K562 (cell line): Measurements from ENCODE around the gene LAPTM5. TPM values are rescaled to one million over a fixed set of nuclear protein-coding genes. Genes with fewer than 3 reads are reported as not detected.
A peak's percentile ranks its signal among the peaks of the same experiment; 100 is the strongest.

Source experiments
- ARID1B ChIP-seq: fragments of 450-650 bp; IDR thresholded peaks from 2 replicates; pipeline ENCODE4 v1.6.1; 2016; ENCODE audit warnings: antibody characterized with exemption, mild to moderate bottlenecking, inconsistent platforms
- CC2D1A ChIP-seq: fragments of 450-650 bp; IDR thresholded peaks from 2 replicates; pipeline ENCODE4 v1.6.1; 2017; ENCODE audit warnings: mild to moderate bottlenecking
- CHD4 ChIP-seq: fragments of 200-600 bp; sonication (generic); IDR thresholded peaks from 3 replicates; pipeline ENCODE4 v1.6.1; 2012; ENCODE audit warnings: low read depth, mild to moderate bottlenecking, mixed read lengths, low read length, inconsistent platforms; ENCODE audit not compliant: insufficient read depth, insufficient replicate concordance, poor library complexity, severe bottlenecking
- FOS ChIP-seq: IDR thresholded peaks from 3 replicates; pipeline ENCODE4 v1.6.1; 2011; ENCODE audit not compliant: insufficient read length; ENCODE audit errors: extremely low read depth
- HDAC6 ChIP-seq: IDR thresholded peaks from 2 replicates; pipeline ENCODE4 v1.6.1; 2012; ENCODE audit warnings: low read depth, mild to moderate bottlenecking, control low read depth, inconsistent platforms, low read length, moderate library complexity
- KLF6 ChIP-seq: fragments of 250-450 bp; sonication (Bioruptor Pico); IDR thresholded peaks from 2 replicates; pipeline ENCODE4 v1.4.0; 2020; ENCODE audit warnings: mild to moderate bottlenecking, moderate library complexity, borderline replicate concordance
- polyA plus RNA-seq, 8 experiments: library from polyadenylated mRNA; depleted of rRNA in 4 of 8; stranded (reverse) in 5 of 8; unstranded in 3 of 8; fragments of >200 nt; fragmentation: Nextera tagmentation in 2 of 8; fragmentation: Illumina TruSeq in 1 of 8; extraction: Ambion mirVana in 2 of 8; extraction: Trizol in 1 of 8; gene quantifications; 2 replicates each; pipeline versions ENCODE4 v1.2.1 to v1.2.3, GENCODE V29; 2011 to 2014; ENCODE audit warnings: inconsistent platforms in 1 of 8, missing spikeins in 1 of 8
- total RNA-seq, 7 experiments: library from RNA; depleted of rRNA in 6 of 7; stranded (reverse); fragments of >200 nt in 6 of 7; fragmentation: Illumina TruSeq in 2 of 7; extraction: Trizol in 2 of 7; gene quantifications; 2 replicates each; pipeline versions ENCODE4 v1.2.1 to v1.2.3, GENCODE V29; 2011 to 2021; ENCODE audit warnings: low replicate concordance in 1 of 7
- TF ChIP-seq, protein P1 (sequence below), 2 experiments: fragments of 450-650 bp; IDR thresholded peaks; 2 replicates each; pipeline ENCODE4 v1.6.1; 2018; ENCODE audit warnings: mild to moderate bottlenecking in 2 of 2, low read depth in 1 of 2; ENCODE audit not compliant: partially characterized antibody in 2 of 2
- TF ChIP-seq, protein P2 (sequence below): fragments of 450-650 bp; IDR thresholded peaks from one replicate; pipeline ENCODE4 v1.6.1; 2018; ENCODE audit warnings: mild to moderate bottlenecking, moderate library complexity; ENCODE audit not compliant: partially characterized antibody
- TF ChIP-seq, protein P3 (sequence below): fragments of 200-400 bp; formaldehyde crosslinking; IDR thresholded peaks from 2 replicates; pipeline ENCODE4 v1.6.1; 2017; ENCODE audit warnings: mild to moderate bottlenecking, low read depth, low read length, moderate library complexity
- TF ChIP-seq, protein P4 (sequence below), 2 experiments: fragments of 250-450 bp in 1 of 2; fragments of 450-650 bp in 1 of 2; sonication (Bioruptor Pico) in 1 of 2; IDR thresholded peaks; 2 replicates each; pipeline versions ENCODE4 v1.6.1 to v1.8.0; 2016 to 2021; ENCODE audit warnings: mild to moderate bottlenecking in 2 of 2, moderate library complexity in 2 of 2, missing compliant biosample characterization in 1 of 2, missing genetic modification characterization in 1 of 2
- TF ChIP-seq, protein P5 (sequence below): sonication (generic); formaldehyde crosslinking; IDR thresholded peaks from 2 replicates; pipeline ENCODE4 v1.8.0; 2022; ENCODE audit warnings: missing genetic modification reagents, mild to moderate bottlenecking, moderate library complexity, borderline replicate concordance
- TF ChIP-seq, protein P6 (sequence below): fragments of 250-450 bp; sonication (Bioruptor Pico); IDR thresholded peaks from 2 replicates; pipeline ENCODE4 v1.8.0; 2021; ENCODE audit warnings: borderline replicate concordance, mild to moderate bottlenecking, moderate library complexity; ENCODE audit not compliant: poor library complexity, severe bottlenecking

Gene LAPTM5
- total and polyA plus RNA-seq, 9 of the 15 experiments (the other 6 are each of a cell fraction or from before 2014, with no cell fraction given) = 2.4 to 47.3 (median 20.3) TPM

DNA sequence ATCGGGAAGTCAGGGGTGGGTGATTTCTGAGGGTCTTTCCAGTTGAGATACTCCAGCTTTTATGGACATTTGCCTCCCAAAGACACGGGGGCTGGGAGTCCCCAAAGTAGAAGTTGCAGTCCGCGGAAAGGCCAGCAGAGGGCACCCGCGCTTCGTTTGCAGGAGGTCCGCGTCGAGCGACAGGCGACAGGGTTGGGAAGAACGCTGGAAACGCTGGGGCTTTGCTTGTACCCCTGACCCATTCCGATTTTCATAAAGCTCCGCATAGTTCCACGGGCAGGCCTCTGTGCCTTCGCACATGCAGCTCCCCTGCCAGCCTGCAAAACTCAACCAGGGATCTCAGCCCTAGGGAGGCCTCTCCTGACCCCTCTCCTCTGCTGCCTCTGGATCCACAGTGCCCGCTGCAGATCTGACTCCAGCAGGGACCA lies 44.2 kb upstream of the LAPTM5 start (continued):
- TF ChIP-seq, protein P1, sequence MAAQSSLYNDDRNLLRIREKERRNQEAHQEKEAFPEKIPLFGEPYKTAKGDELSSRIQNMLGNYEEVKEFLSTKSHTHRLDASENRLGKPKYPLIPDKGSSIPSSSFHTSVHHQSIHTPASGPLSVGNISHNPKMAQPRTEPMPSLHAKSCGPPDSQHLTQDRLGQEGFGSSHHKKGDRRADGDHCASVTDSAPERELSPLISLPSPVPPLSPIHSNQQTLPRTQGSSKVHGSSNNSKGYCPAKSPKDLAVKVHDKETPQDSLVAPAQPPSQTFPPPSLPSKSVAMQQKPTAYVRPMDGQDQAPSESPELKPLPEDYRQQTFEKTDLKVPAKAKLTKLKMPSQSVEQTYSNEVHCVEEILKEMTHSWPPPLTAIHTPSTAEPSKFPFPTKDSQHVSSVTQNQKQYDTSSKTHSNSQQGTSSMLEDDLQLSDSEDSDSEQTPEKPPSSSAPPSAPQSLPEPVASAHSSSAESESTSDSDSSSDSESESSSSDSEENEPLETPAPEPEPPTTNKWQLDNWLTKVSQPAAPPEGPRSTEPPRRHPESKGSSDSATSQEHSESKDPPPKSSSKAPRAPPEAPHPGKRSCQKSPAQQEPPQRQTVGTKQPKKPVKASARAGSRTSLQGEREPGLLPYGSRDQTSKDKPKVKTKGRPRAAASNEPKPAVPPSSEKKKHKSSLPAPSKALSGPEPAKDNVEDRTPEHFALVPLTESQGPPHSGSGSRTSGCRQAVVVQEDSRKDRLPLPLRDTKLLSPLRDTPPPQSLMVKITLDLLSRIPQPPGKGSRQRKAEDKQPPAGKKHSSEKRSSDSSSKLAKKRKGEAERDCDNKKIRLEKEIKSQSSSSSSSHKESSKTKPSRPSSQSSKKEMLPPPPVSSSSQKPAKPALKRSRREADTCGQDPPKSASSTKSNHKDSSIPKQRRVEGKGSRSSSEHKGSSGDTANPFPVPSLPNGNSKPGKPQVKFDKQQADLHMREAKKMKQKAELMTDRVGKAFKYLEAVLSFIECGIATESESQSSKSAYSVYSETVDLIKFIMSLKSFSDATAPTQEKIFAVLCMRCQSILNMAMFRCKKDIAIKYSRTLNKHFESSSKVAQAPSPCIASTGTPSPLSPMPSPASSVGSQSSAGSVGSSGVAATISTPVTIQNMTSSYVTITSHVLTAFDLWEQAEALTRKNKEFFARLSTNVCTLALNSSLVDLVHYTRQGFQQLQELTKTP (IDR thresholded peaks at IDR 0.05; ENCODE audit: low read depth in 1 of 2, partially characterized antibody in 2 of 2) = no peak
- TF ChIP-seq FOS = no peak
- TF ChIP-seq, protein P2, sequence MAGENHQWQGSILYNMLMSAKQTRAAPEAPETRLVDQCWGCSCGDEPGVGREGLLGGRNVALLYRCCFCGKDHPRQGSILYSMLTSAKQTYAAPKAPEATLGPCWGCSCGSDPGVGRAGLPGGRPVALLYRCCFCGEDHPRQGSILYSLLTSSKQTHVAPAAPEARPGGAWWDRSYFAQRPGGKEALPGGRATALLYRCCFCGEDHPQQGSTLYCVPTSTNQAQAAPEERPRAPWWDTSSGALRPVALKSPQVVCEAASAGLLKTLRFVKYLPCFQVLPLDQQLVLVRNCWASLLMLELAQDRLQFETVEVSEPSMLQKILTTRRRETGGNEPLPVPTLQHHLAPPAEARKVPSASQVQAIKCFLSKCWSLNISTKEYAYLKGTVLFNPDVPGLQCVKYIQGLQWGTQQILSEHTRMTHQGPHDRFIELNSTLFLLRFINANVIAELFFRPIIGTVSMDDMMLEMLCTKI = no peak
- TF ChIP-seq, protein P3, sequence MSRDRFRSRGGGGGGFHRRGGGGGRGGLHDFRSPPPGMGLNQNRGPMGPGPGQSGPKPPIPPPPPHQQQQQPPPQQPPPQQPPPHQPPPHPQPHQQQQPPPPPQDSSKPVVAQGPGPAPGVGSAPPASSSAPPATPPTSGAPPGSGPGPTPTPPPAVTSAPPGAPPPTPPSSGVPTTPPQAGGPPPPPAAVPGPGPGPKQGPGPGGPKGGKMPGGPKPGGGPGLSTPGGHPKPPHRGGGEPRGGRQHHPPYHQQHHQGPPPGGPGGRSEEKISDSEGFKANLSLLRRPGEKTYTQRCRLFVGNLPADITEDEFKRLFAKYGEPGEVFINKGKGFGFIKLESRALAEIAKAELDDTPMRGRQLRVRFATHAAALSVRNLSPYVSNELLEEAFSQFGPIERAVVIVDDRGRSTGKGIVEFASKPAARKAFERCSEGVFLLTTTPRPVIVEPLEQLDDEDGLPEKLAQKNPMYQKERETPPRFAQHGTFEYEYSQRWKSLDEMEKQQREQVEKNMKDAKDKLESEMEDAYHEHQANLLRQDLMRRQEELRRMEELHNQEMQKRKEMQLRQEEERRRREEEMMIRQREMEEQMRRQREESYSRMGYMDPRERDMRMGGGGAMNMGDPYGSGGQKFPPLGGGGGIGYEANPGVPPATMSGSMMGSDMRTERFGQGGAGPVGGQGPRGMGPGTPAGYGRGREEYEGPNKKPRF = no peak
- TF ChIP-seq KLF6 (CRISPR knock-in tag) = no peak
- TF ChIP-seq, protein P4, sequence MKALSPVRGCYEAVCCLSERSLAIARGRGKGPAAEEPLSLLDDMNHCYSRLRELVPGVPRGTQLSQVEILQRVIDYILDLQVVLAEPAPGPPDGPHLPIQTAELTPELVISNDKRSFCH (CRISPR knock-in tag; IDR thresholded peaks at IDR 0.05) = no peak
- TF ChIP-seq, protein P4 (tag; IDR thresholded peaks at IDR 0.05) = no peak
- TF ChIP-seq, protein P5, sequence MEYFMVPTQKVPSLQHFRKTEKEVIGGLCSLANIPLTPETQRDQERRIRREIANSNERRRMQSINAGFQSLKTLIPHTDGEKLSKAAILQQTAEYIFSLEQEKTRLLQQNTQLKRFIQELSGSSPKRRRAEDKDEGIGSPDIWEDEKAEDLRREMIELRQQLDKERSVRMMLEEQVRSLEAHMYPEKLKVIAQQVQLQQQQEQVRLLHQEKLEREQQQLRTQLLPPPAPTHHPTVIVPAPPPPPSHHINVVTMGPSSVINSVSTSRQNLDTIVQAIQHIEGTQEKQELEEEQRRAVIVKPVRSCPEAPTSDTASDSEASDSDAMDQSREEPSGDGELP (CRISPR knock-in tag) = peak; percentile 53; the same call in 1 of the 2 replicates
- TF ChIP-seq, protein P6, sequence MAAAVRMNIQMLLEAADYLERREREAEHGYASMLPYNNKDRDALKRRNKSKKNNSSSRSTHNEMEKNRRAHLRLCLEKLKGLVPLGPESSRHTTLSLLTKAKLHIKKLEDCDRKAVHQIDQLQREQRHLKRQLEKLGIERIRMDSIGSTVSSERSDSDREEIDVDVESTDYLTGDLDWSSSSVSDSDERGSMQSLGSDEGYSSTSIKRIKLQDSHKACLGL (CRISPR knock-in tag) = no peak
- no peak for TF ChIP-seq HDAC6
- TF ChIP-seq CC2D1A = peak; percentile 95
- no peak for TF ChIP-seq CHD4
- no peak for TF ChIP-seq ARID1B
